ENCODE measurements around the gene MS4A14. TPM values are rescaled to one million over a fixed set of nuclear protein-coding genes. Genes with fewer than 3 reads are reported as not detected.

The MS4A14 gene
- total RNA-seq, 1 experiment from 2014 or later = not detected

DNA sequence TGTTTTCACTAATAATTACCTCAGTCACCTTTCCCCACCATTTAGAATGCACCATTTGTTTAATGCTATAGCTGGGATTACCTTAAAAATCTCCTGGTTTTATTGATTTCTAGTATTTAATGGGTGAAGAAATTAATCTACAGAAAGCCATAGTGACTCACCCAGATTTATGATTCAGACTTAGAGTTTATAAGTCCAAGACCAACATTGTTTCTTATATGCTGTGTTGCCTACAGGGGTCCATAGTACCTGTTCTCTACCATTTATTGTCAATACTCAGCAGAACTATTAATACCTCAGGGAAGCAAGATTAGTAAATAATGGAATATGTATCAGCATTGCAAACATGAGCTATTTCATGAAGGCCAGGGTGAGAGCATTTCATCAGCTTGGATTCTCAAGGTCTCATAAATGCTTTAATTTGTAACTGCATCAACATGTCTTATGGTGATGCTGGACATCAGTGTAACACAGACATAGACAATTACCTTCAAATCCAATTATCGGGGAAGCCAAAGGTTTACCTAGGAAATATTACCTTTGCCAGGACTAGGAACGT lies 25.9 kb upstream of the MS4A14 start:
- DNase-seq (ENCODE audit: low read depth, low spot score) = peak; percentile 72
- TF ChIP-seq SIN3A (IDR thresholded peaks at IDR 0.05; ENCODE audit: borderline replicate concordance, insufficient read depth, low read depth, low read length) (no peak), POLR2AphosphoS5 (IDR thresholded peaks at IDR 0.05; ENCODE audit: low read depth, low read length) (no peak)
- TF ChIP-seq, protein P1, sequence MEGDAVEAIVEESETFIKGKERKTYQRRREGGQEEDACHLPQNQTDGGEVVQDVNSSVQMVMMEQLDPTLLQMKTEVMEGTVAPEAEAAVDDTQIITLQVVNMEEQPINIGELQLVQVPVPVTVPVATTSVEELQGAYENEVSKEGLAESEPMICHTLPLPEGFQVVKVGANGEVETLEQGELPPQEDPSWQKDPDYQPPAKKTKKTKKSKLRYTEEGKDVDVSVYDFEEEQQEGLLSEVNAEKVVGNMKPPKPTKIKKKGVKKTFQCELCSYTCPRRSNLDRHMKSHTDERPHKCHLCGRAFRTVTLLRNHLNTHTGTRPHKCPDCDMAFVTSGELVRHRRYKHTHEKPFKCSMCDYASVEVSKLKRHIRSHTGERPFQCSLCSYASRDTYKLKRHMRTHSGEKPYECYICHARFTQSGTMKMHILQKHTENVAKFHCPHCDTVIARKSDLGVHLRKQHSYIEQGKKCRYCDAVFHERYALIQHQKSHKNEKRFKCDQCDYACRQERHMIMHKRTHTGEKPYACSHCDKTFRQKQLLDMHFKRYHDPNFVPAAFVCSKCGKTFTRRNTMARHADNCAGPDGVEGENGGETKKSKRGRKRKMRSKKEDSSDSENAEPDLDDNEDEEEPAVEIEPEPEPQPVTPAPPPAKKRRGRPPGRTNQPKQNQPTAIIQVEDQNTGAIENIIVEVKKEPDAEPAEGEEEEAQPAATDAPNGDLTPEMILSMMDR (IDR thresholded peaks at IDR 0.05) = no peak
- TF ChIP-seq, protein P2, sequence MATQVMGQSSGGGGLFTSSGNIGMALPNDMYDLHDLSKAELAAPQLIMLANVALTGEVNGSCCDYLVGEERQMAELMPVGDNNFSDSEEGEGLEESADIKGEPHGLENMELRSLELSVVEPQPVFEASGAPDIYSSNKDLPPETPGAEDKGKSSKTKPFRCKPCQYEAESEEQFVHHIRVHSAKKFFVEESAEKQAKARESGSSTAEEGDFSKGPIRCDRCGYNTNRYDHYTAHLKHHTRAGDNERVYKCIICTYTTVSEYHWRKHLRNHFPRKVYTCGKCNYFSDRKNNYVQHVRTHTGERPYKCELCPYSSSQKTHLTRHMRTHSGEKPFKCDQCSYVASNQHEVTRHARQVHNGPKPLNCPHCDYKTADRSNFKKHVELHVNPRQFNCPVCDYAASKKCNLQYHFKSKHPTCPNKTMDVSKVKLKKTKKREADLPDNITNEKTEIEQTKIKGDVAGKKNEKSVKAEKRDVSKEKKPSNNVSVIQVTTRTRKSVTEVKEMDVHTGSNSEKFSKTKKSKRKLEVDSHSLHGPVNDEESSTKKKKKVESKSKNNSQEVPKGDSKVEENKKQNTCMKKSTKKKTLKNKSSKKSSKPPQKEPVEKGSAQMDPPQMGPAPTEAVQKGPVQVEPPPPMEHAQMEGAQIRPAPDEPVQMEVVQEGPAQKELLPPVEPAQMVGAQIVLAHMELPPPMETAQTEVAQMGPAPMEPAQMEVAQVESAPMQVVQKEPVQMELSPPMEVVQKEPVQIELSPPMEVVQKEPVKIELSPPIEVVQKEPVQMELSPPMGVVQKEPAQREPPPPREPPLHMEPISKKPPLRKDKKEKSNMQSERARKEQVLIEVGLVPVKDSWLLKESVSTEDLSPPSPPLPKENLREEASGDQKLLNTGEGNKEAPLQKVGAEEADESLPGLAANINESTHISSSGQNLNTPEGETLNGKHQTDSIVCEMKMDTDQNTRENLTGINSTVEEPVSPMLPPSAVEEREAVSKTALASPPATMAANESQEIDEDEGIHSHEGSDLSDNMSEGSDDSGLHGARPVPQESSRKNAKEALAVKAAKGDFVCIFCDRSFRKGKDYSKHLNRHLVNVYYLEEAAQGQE (IDR thresholded peaks at IDR 0.05; ENCODE audit: insufficient read depth in 1 of 2, low read depth in 2 of 2, low read length in 1 of 2) = no peak

DNA sequence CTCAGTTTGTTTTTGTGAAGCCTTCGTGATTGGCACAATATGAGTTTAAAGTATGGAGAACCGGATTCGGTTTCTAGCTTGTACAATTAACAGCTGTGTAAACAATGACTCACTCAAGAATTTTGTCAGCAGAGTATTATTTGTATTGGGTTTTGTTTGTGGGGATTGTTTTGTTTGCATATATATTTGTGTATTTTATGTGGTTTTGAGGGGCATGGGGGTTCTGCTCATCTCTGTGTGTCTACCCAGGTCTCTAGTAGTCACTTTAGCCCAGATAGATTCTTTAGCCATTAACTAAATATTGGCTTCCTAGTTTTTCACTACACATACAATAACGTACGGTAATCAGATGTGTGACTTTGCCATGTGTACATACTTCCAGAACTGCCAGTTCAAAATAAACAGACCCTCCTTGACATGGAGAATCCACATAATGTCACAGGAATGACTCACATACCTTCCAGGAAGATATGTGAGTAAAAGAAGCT lies 25.4 kb upstream of the MS4A14 start:
- peak overlapping the region in 1 of 2 experiments; percentile 7; a peak in 2 of 4 replicates for H3K4me3 ChIP-seq (ENCODE audit: low read depth in 2 of 2, low read length in 2 of 2)
- DNase-seq (ENCODE audit: low read depth, low spot score) (peak; percentile 86), ATAC-seq (peak; percentile 93)
- ChIA-PET POLR2A (no interaction called here), CTCF (interaction anchor here (1.0 kb wide), 1 partner anchor 116 kb away, joined by 4 read pairs; no protein-coding TSS in a partner anchor)
- intact Hi-C loops (cut with micrococcal nuclease; ENCODE audit: unreplicated experiment) (no loop called here), in situ Hi-C loops (cut with HindIII; ENCODE audit: low pct_unique_long_range_greater_than_20kb, low sequenced_read_pairs) (no loop called here)
- no TSS peak for BruUV-seq (replicated peaks)
- peaks cover 25% of the 10 kb centered on the region for H3K4me1 ChIP-seq (ENCODE audit: control insufficient read depth, insufficient read depth, low read length)
- TF ChIP-seq POLR2AphosphoS5 (IDR thresholded peaks at IDR 0.05; ENCODE audit: low read depth, low read length) (peak; percentile 77), TCF7L2 (IDR thresholded peaks at IDR 0.05; ENCODE audit: low read depth, low read length) (peak; percentile 83)
- TF ChIP-seq, protein P2 (IDR thresholded peaks at IDR 0.05; ENCODE audit: insufficient read depth in 1 of 2, low read depth in 2 of 2, low read length in 1 of 2) = no peak
- H3K9me3 ChIP-seq (ENCODE audit: control insufficient read depth, insufficient read depth, low read depth, low read length) = no peaks in the 10 kb centered on the region
- H3K27ac ChIP-seq (ENCODE audit: low read length) = peak overlapping the region; percentile 86
- H3K27me3 ChIP-seq (ENCODE audit: control insufficient read depth, insufficient read depth, low read length) = no peaks in the 10 kb centered on the region
- no peaks in the 10 kb centered on the region for H3K36me3 ChIP-seq (ENCODE audit: control insufficient read depth, insufficient read depth, low read length)

More for the DNA sequence above, 25.9 kb upstream of the MS4A14 start:
- ATAC-seq = peak; percentile 64
- CTCF ChIA-PET = interaction anchor here (1.0 kb wide), 1 partner anchor 117 kb away, joined by 4 read pairs; no protein-coding TSS in a partner anchor
- POLR2A ChIA-PET = no interaction called here
- Histone ChIP-seq H3K36me3 (ENCODE audit: control insufficient read depth, insufficient read depth, low read length) (no peaks in the 10 kb centered on the region), H3K27ac (ENCODE audit: low read length) (peak overlapping the region; percentile 86), H3K27me3 (ENCODE audit: control insufficient read depth, insufficient read depth, low read length) (no peaks in the 10 kb centered on the region), H3K4me1 (ENCODE audit: control insufficient read depth, insufficient read depth, low read length) (peaks cover 25% of the 10 kb centered on the region), H3K9me3 (ENCODE audit: control insufficient read depth, insufficient read depth, low read depth, low read length) (no peaks in the 10 kb centered on the region), H3K4me3 (ENCODE audit: low read depth in 2 of 2, low read length in 2 of 2) (peak overlapping the region in 1 of 2 experiments; percentile 7; a peak in 2 of 4 replicates)
- in situ Hi-C loops (cut with HindIII; ENCODE audit: low pct_unique_long_range_greater_than_20kb, low sequenced_read_pairs) (no loop called here), intact Hi-C loops (cut with micrococcal nuclease; ENCODE audit: unreplicated experiment) (no loop called here)
- BruUV-seq (replicated peaks) = no TSS peak
